KMS-11 (cell line): ENCODE results near the gene DPAGT1.
"Not testable (repeated sequence)": the region's sequence is repeated elsewhere in the genome, so short reads cannot be mapped to it uniquely, and the experiment has no call there.

ENCODE experiments used
- H2AFZ ChIP-seq: fragments of 200-600 bp; sonication (generic); 2 replicates; pipeline ENCODE4 v1.6.1; 2016; ENCODE audit warnings: antibody characterized with exemption, mixed run types, low read depth
- H3K27ac ChIP-seq: fragments of 200-600 bp; sonication (generic); 2 replicates; pipeline ENCODE4 v1.6.1; 2016; ENCODE audit warnings: mild to moderate bottlenecking, mixed run types
- H3K27me3 ChIP-seq: fragments of 200-600 bp; sonication (generic); 2 replicates; pipeline ENCODE4 v1.6.1; 2017; ENCODE audit warnings: mild to moderate bottlenecking, low read depth, mixed run types, moderate library complexity; ENCODE audit not compliant: insufficient read depth
- H3K36me3 ChIP-seq: fragments of 200-600 bp; sonication (generic); 2 replicates; pipeline ENCODE4 v1.6.1; 2017; ENCODE audit warnings: mild to moderate bottlenecking, mixed run types; ENCODE audit not compliant: insufficient read depth
- H3K4me1 ChIP-seq: fragments of 200-600 bp; sonication (generic); 2 replicates; pipeline ENCODE4 v1.6.1; 2016; ENCODE audit warnings: mild to moderate bottlenecking, low read depth, mixed run types; ENCODE audit not compliant: poor library complexity, severe bottlenecking
- H3K4me2 ChIP-seq: fragments of 200-600 bp; sonication (generic); 2 replicates; pipeline ENCODE4 v1.7.0; 2016; ENCODE audit warnings: mild to moderate bottlenecking, mixed run types
- H3K4me3 ChIP-seq: fragments of 200-600 bp; sonication (generic); IDR thresholded peaks from 2 replicates; pipeline ENCODE4 v1.6.1; 2017; ENCODE audit warnings: low read depth, low read length, mixed read lengths; ENCODE audit not compliant: insufficient read depth
- H3K79me2 ChIP-seq: fragments of 200-600 bp; sonication (generic); 2 replicates; pipeline ENCODE4 v1.6.1; 2016; ENCODE audit warnings: low read depth, mixed run types; ENCODE audit not compliant: insufficient read depth
- H3K9ac ChIP-seq: fragments of 200-600 bp; sonication (generic); 2 replicates; pipeline ENCODE4 v1.6.1; 2016; ENCODE audit warnings: mild to moderate bottlenecking, mixed run types
- H4K20me1 ChIP-seq: fragments of 200-600 bp; sonication (generic); 2 replicates; pipeline ENCODE4 v1.6.1; 2016; ENCODE audit warnings: mild to moderate bottlenecking, mixed run types; ENCODE audit not compliant: insufficient read depth
- TF ChIP-seq, protein P1 (sequence below): fragments of 200-600 bp; sonication (generic); conservative IDR thresholded peaks from 2 replicates; pipeline ENCODE4 v1.6.1; 2017; ENCODE audit warnings: low read depth, mild to moderate bottlenecking, antibody characterized with exemption, low read length, moderate library complexity, mixed read lengths

Gene DPAGT1

DNA sequence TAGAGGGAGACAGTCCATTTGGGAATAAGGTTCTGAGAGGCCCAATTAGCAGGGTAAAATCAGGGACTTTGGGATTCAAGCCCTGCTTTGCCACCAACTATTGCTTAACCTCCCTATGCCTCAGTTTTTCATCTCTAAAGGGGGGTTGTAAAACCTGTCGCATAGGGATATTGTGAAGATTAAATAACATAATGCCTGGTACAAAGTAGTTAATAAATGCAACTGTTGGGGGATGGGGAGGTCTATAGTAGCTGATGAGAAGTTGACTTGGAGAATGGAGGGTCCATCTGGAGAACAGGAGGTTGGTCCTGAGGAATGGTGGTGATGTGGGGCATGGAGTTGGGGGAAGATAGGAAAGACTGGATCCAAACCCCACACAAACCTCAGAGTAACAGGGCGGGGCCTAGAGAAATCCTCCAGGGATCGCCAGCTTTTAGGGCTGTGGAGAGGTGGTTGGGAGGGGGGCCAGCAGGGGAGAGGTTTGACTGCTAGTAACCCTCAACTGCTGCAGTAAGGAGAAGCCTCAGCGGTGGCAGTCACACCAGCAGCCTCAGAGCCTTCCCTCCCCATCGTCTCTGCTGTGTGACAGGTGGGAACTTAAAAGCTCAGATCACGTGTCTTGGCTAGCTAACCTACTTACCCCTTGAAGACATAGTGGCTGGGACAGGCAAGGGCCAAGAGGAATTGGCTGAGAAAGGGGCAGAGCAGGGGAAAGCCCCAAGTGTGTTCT lies 46.1 kb upstream of the DPAGT1 start:
- Histone ChIP-seq H4K20me1 (no peaks in the 10 kb centered on the region), H3K79me2 (no peaks in the 10 kb centered on the region), H3K4me2 (no peak overlapping the region), H3K27ac (no peak overlapping the region), H3K9ac (no peak overlapping the region), H3K4me3 (no peak overlapping the region), H3K36me3 (no peaks in the 10 kb centered on the region), H3K27me3 (peaks cover 13% of the 10 kb centered on the region), H3K4me1 (no peaks in the 10 kb centered on the region), H2AFZ (no peak overlapping the region)
- TF ChIP-seq, protein P1, sequence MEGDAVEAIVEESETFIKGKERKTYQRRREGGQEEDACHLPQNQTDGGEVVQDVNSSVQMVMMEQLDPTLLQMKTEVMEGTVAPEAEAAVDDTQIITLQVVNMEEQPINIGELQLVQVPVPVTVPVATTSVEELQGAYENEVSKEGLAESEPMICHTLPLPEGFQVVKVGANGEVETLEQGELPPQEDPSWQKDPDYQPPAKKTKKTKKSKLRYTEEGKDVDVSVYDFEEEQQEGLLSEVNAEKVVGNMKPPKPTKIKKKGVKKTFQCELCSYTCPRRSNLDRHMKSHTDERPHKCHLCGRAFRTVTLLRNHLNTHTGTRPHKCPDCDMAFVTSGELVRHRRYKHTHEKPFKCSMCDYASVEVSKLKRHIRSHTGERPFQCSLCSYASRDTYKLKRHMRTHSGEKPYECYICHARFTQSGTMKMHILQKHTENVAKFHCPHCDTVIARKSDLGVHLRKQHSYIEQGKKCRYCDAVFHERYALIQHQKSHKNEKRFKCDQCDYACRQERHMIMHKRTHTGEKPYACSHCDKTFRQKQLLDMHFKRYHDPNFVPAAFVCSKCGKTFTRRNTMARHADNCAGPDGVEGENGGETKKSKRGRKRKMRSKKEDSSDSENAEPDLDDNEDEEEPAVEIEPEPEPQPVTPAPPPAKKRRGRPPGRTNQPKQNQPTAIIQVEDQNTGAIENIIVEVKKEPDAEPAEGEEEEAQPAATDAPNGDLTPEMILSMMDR, result no peak

DNA sequence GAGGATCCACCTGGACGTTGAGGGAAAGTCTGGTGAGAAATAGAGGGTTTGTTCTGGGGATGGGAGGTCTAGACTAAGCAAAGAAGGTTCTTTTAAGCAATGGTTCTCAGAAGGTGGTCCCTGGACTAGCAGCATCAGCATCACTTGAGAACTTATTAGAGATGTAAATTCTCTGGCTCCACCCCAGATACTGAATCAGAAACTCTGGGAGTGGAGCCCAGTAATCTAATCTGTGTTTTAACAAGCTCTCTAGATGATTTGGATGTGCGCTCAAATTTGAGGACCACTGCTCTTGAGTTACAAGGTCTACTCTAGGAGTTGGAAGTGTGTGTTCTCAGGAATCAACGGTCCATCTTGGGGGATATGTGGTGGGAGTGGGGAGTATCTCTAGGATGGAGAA lies 43.9 kb upstream of the DPAGT1 start:
- Histone ChIP-seq H4K20me1 (no peaks in the 10 kb centered on the region), H3K27me3 (peaks cover 4% of the 10 kb centered on the region; the same call in 1 of the 2 replicates), H3K4me1 (no peaks in the 10 kb centered on the region), H3K4me3 (no peak overlapping the region), H3K36me3 (no peaks in the 10 kb centered on the region), H3K9ac (no peak overlapping the region), H3K79me2 (no peaks in the 10 kb centered on the region), H2AFZ (no peak overlapping the region), H3K4me2 (no peak overlapping the region), H3K27ac (no peak overlapping the region)
- TF ChIP-seq, protein P1, result no peak

DNA sequence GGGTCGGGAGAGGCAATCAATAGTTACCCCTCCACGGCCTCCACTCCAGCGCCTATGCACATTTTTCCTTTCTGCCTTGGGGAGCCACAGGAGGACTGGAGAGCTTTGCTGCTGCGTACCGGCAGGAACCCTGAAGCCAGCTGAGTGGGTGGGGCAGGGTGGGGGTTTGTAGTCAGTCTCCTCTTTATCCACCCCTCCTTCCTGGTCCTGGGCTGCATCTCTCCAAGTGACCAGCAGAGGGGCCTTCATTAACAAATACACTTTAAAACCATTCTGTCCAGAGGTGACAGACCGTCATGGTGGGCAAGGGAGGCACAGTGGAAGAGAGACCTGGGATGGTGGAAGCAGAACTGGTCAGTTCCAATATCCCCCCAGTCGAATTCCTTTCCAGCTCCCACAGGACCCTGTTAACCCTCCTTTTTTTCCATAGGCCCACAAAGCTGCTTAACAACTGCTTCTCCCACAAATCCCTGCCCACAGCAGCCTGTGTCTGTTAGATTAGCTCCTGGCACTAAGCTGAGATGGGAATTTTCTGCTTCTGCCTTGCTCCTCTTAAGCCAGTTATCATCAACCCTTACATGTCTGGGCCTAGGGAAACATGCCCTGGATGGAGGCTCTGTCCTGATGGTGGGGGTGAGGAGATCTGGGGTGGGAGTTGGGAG lies 43.3 kb upstream of the DPAGT1 start:
- Histone ChIP-seq H2AFZ (no peak overlapping the region), H3K4me1 (no peaks in the 10 kb centered on the region), H4K20me1 (no peaks in the 10 kb centered on the region), H3K27ac (no peak overlapping the region), H3K4me3 (no peak overlapping the region), H3K4me2 (no peak overlapping the region), H3K79me2 (no peaks in the 10 kb centered on the region), H3K36me3 (no peaks in the 10 kb centered on the region), H3K27me3 (peaks cover 6% of the 10 kb centered on the region; the same call in 1 of the 2 replicates), H3K9ac (no peak overlapping the region)
- TF ChIP-seq, protein P1, result peak; percentile 46; the same call in 1 of the 2 replicates

DNA sequence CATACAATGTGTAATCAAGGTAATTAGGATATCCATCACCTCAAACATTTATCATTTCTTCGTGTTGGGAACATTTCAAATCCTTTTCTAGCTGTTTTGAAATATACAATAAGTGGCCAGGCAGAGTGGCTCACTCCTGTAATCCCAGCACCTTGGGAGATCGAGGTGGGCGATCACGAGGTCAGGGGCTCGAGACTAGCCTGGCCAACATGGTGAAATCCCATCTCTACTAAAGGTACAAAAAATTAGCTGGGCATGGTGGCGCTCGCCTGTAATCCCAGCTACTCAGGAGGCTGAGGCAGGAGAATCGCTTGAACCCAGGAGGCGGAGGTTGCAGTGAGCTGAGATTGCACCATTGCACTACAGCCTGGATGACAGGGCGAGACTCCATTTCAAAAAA lies 37.6 kb upstream of the DPAGT1 start:
- not testable (repeated sequence) for H3K27me3 ChIP-seq, H3K79me2 ChIP-seq, H2AFZ ChIP-seq, H3K4me1 ChIP-seq, H3K4me3 ChIP-seq, H3K27ac ChIP-seq, H4K20me1 ChIP-seq, H3K4me2 ChIP-seq, H3K9ac ChIP-seq, H3K36me3 ChIP-seq
